ENCODE results near the gene TRIP10. TPM values are rescaled to one million over a fixed set of nuclear protein-coding genes. Genes with fewer than 3 reads are reported as not detected.

The TRIP10 gene
- total and polyA plus RNA-seq, 2 of the 13 experiments (the other 11 are each of a cell fraction or from before 2014, with no cell fraction given), result 32.5 to 33.2 TPM

DNA sequence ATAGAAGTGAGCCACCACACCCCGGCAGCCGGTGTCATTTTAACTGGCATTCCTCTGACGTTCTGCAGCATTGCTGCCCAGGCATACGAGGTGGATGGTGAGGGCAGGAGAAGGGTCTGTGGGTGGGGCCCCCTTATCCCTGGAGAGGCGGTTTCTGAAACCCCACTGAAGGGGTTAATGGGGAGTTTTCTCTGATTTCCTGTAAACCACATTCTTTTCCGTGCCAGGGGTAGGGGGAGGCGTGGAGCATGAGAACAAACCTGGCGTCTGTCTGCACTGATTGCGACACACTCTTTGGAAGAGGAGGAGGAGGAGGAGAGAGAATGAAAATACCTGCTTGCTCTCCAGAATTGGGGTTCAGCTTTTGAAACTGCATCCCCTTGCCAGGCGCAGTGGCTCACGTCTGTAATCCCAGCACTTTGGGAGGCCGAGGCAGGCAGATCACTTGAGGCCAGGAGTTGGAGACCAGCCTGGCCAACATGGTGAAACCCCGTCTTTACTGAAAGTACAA lies 16.3 kb upstream of the TRIP10 start (continued):
- TF ChIP-seq ZNF879 (CRISPR knock-in tag; IDR thresholded peaks at IDR 0.05) (no peak), MEIS1 (CRISPR knock-in tag; IDR thresholded peaks at IDR 0.05; ENCODE audit: borderline replicate concordance) (no peak), SIN3A (IDR thresholded peaks at IDR 0.05; ENCODE audit: borderline replicate concordance, low read depth, low read length) (peak; percentile 69; the same call in 1 of the 2 replicates), JUNB (CRISPR knock-in tag; IDR thresholded peaks at IDR 0.05; ENCODE audit: borderline replicate concordance) (no peak), TEAD3 (CRISPR knock-in tag; optimal IDR thresholded peaks at IDR 0.05; ENCODE audit: borderline replicate concordance) (peak; percentile 91), GATA4 (IDR thresholded peaks at IDR 0.05; ENCODE audit: borderline replicate concordance, low read depth) (no peak), E2F2 (CRISPR knock-in tag; IDR thresholded peaks at IDR 0.05; ENCODE audit: borderline replicate concordance) (no peak), FOXK1 (CRISPR knock-in tag; IDR thresholded peaks at IDR 0.05; ENCODE audit: borderline replicate concordance, low read depth) (peak; percentile 74; the same call in 1 of the 2 replicates), ZKSCAN8 (CRISPR knock-in tag; IDR thresholded peaks at IDR 0.05; ENCODE audit: borderline replicate concordance) (peak; percentile 81), ZNF678 (CRISPR knock-in tag; IDR thresholded peaks at IDR 0.05) (no peak), NFYB (CRISPR knock-in tag; IDR thresholded peaks at IDR 0.05) (no peak), GFI1 (CRISPR knock-in tag; IDR thresholded peaks at IDR 0.05; ENCODE audit: borderline replicate concordance) (peak; percentile 88), ZMAT5 (CRISPR knock-in tag; IDR thresholded peaks at IDR 0.05; ENCODE audit: borderline replicate concordance, low read depth) (no peak), ZBTB3 (CRISPR knock-in tag; IDR thresholded peaks at IDR 0.05; ENCODE audit: borderline replicate concordance, low read depth) (no peak), ZNF646 (CRISPR knock-in tag; IDR thresholded peaks at IDR 0.05) (no peak)
- TF ChIP-seq, protein P1, sequence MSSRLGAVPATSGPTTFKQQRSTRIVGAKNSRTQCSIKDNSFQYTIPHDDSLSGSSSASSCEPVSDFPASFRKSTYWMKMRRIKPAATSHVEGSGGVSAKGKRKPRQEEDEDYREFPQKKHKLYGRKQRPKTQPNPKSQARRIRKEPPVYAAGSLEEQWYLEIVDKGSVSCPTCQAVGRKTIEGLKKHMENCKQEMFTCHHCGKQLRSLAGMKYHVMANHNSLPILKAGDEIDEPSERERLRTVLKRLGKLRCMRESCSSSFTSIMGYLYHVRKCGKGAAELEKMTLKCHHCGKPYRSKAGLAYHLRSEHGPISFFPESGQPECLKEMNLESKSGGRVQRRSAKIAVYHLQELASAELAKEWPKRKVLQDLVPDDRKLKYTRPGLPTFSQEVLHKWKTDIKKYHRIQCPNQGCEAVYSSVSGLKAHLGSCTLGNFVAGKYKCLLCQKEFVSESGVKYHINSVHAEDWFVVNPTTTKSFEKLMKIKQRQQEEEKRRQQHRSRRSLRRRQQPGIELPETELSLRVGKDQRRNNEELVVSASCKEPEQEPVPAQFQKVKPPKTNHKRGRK (CRISPR knock-in tag; IDR thresholded peaks at IDR 0.05), result no peak
- TF ChIP-seq, protein P2, sequence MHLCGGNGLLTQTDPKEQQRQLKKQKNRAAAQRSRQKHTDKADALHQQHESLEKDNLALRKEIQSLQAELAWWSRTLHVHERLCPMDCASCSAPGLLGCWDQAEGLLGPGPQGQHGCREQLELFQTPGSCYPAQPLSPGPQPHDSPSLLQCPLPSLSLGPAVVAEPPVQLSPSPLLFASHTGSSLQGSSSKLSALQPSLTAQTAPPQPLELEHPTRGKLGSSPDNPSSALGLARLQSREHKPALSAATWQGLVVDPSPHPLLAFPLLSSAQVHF (CRISPR knock-in tag; IDR thresholded peaks at IDR 0.05), result no peak

Measured in HepG2 (cell line).